ENCODE results near the gene CDCA4. TPM values are rescaled to one million over a fixed set of nuclear protein-coding genes. Genes with fewer than 3 reads are reported as not detected.
A peak's percentile ranks its signal among the peaks of the same experiment; 100 is the strongest.

Gene CDCA4
- total RNA-seq, 4 donors from 2014 or later: 5.0 to 8.0 (median 6.0) TPM

DNA sequence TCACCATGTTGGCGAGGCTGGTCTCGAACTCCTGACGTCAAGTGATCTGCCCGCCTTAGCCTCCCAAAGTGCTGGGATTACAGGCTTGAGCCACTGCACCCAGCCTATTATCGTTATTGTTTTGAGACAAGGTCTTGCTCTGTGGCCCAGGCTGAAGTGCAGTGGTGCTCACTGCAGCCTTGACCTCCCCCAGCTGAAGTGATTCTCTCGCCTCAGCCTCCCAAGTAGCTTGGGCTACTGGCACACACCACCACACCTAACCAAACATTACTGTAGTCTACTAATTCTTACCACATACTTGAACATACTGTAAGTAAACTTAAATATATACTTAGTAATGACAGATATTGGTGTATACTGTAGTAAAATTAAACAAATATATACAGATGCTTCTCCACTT lies 4.5 kb upstream of the CDCA4 start:
- 99% methylated on average over 6 of the region's 6 CpGs for WGBS
- Histone ChIP-seq H3K36me3 (no peaks in the 10 kb centered on the region), H3K27me3 (peaks cover 0 to 5% (median 0%) of the 10 kb centered on the region in 4 donors), H3K4me3 (no peak overlapping the region), H3K4me1 (peaks cover 9 to 18% (median 13%) of the 10 kb centered on the region in 4 donors), H3K27ac (replicated peaks in 1 of 4) (no peak overlapping the region), H3K9me3 (no peaks in the 10 kb centered on the region)
- DNase-seq (ENCODE audit: extremely low spot score): no peak
- intact Hi-C loops (cut with DNase I): no loop called here
- no peak for TF ChIP-seq EP300 (IDR thresholded peaks at IDR 0.05)
- TF ChIP-seq CTCF (IDR thresholded peaks at IDR 0.05): no peak
- no peak for TF ChIP-seq POLR2A (IDR thresholded peaks at IDR 0.05; ENCODE audit: low read depth)

GRCh38 chr14:105023791-105024480 lies 3.1 kb upstream of the CDCA4 start:
- TF ChIP-seq EP300 (IDR thresholded peaks at IDR 0.05): no peak
- TF ChIP-seq POLR2A (IDR thresholded peaks at IDR 0.05; ENCODE audit: low read depth): no peak
- no peak for TF ChIP-seq CTCF (IDR thresholded peaks at IDR 0.05)
- no peak for TF ChIP-seq POLR2AphosphoS5 (IDR thresholded peaks at IDR 0.05)
- WGBS: 75% methylated on average over 4 of the region's 4 CpGs
- no peak for DNase-seq (ENCODE audit: extremely low spot score)
- H3K27me3 ChIP-seq: no peaks in the 10 kb centered on the region
- no peak overlapping the region for H3K27ac ChIP-seq (replicated peaks in 1 of 4)
- H3K4me3 ChIP-seq: no peak overlapping the region
- H3K4me1 ChIP-seq: peaks cover 23 to 33% (median 28%) of the 10 kb centered on the region in 4 donors
- intact Hi-C loops (cut with DNase I): no loop called here
- H3K36me3 ChIP-seq: no peaks in the 10 kb centered on the region
- H3K9me3 ChIP-seq: no peaks in the 10 kb centered on the region

- Histone ChIP-seq H3K9me3 (no peaks in the 10 kb centered on the region), H3K4me3 (no peak overlapping the region), H3K27me3 (no peaks in the 10 kb centered on the region), H3K27ac (replicated peaks in 1 of 4) (no peak overlapping the region), H3K4me1 (peaks cover 23 to 38% (median 35%) of the 10 kb centered on the region in 4 donors), H3K36me3 (no peaks in the 10 kb centered on the region)
- WGBS: 70% methylated on average over 11 of the region's 11 CpGs
- intact Hi-C loops (cut with DNase I): no loop called here
- TF ChIP-seq EP300 (IDR thresholded peaks at IDR 0.05) (no peak), POLR2A (IDR thresholded peaks at IDR 0.05; ENCODE audit: low read depth) (no peak), CTCF (IDR thresholded peaks at IDR 0.05) (no peak), POLR2AphosphoS5 (IDR thresholded peaks at IDR 0.05) (no peak)
- no peak for DNase-seq (ENCODE audit: extremely low spot score)
Observed at GRCh38 chr14:105023144-105023543, 2.3 kb upstream of the CDCA4 start.

DNA sequence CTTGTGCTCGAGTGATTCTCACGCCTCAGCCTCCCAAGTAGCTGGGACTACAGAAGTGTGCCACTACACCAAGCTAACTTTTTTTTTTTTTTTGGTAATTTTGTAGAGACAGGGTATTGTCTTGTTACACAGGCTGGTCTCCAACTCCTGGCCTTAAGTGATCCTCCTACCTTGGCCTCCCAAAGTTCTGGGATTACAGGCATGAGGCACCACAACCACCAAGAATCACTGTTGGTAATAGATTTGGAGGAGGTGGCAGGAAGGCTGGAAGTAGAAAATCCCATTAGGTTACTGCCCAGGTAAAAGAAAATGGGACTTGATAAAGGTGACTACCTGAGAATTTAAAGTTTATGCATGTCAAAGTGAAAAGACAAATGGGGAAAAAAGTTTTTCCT lies 1.4 kb upstream of the CDCA4 start:
- Histone ChIP-seq H3K4me1 (peaks cover 23 to 41% (median 35%) of the 10 kb centered on the region in 4 donors), H3K36me3 (no peaks in the 10 kb centered on the region), H3K4me3 (peak overlapping the region in 2 of 4 donors; percentile 85 to 95), H3K27me3 (no peaks in the 10 kb centered on the region), H3K9me3 (no peaks in the 10 kb centered on the region), H3K27ac (replicated peaks in 1 of 4) (no peak overlapping the region)
- TF ChIP-seq EP300 (IDR thresholded peaks at IDR 0.05): no peak
- TF ChIP-seq POLR2AphosphoS5 (IDR thresholded peaks at IDR 0.05): no peak
- TF ChIP-seq CTCF (IDR thresholded peaks at IDR 0.05): no peak
- no peak for TF ChIP-seq POLR2A (IDR thresholded peaks at IDR 0.05; ENCODE audit: low read depth)
- intact Hi-C loops (cut with DNase I): no loop called here
- 52% methylated on average over 2 of the region's 2 CpGs for WGBS
- DNase-seq (ENCODE audit: extremely low spot score): no peak

Data from esophagus muscularis mucosa (tissue), 4 donors.